ENCODE measurements around the gene UBAC1. TPM values are rescaled to one million over a fixed set of nuclear protein-coding genes. Genes with fewer than 3 reads are reported as not detected.

Gene UBAC1
- polyA plus RNA-seq, 1 of the 3 experiments (the other 2 are of a cell fraction) = 67.7 TPM

GRCh38 chr9:135987838-135988404 is 26.7 kb upstream of the UBAC1 start:
- H3K9me3 ChIP-seq = no peaks in the 10 kb centered on the region
- no peaks in the 10 kb centered on the region for H3K9me2 ChIP-seq
- WGBS (ENCODE audit: low lambda C conversion rate) = 82% methylated on average over 8 of the region's 16 CpGs
- no peak overlapping the region for H3K27ac ChIP-seq (ENCODE audit: low read depth in 2 of 2, low read length in 1 of 2)
- peaks cover 7% of the 10 kb centered on the region; the same call in 1 of the 2 replicates for H3K27me3 ChIP-seq (ENCODE audit: insufficient read depth)
- no peak overlapping the region for H3K4me3 ChIP-seq (ENCODE audit: low read depth in 2 of 2, low read length in 1 of 2)
- no peaks in the 10 kb centered on the region for H3K36me3 ChIP-seq (replicated peaks in 1 of 2; ENCODE audit: control insufficient read depth in 1 of 2, insufficient read depth in 2 of 2, low read length in 1 of 2)
- no peak for DNase-seq
- H2AFZ ChIP-seq (ENCODE audit: low read depth) = no peak overlapping the region
- TF ChIP-seq CHD2 (IDR thresholded peaks at IDR 0.05; ENCODE audit: low read length, partially characterized antibody) (no peak), JUND (IDR thresholded peaks at IDR 0.05) (no peak), CTCF (IDR thresholded peaks at IDR 0.05) (no peak), MXI1 (IDR thresholded peaks at IDR 0.05; ENCODE audit: low read depth, low read length) (no peak), TEAD4 (IDR thresholded peaks at IDR 0.05; ENCODE audit: borderline replicate concordance, insufficient read depth) (no peak), FOXJ3 (CRISPR knock-in tag; IDR thresholded peaks at IDR 0.05) (no peak), IRF3 (IDR thresholded peaks at IDR 0.05; ENCODE audit: low read depth, low read length) (no peak), TCF12 (IDR thresholded peaks at IDR 0.05) (no peak), RFX5 (IDR thresholded peaks at IDR 0.05; ENCODE audit: low read length) (no peak), MEF2A (IDR thresholded peaks at IDR 0.05; ENCODE audit: borderline replicate concordance, low read depth) (no peak), RXRA (IDR thresholded peaks at IDR 0.05; ENCODE audit: borderline replicate concordance, low read depth) (no peak), GATA2 (CRISPR knock-in tag; IDR thresholded peaks at IDR 0.05) (no peak)
- TF ChIP-seq, protein P1, sequence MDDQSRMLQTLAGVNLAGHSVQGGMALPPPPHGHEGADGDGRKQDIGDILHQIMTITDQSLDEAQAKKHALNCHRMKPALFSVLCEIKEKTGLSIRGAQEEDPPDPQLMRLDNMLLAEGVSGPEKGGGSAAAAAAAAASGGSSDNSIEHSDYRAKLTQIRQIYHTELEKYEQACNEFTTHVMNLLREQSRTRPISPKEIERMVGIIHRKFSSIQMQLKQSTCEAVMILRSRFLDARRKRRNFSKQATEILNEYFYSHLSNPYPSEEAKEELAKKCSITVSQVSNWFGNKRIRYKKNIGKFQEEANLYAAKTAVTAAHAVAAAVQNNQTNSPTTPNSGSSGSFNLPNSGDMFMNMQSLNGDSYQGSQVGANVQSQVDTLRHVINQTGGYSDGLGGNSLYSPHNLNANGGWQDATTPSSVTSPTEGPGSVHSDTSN (IDR thresholded peaks at IDR 0.05) = no peak
- TF ChIP-seq, protein P2, sequence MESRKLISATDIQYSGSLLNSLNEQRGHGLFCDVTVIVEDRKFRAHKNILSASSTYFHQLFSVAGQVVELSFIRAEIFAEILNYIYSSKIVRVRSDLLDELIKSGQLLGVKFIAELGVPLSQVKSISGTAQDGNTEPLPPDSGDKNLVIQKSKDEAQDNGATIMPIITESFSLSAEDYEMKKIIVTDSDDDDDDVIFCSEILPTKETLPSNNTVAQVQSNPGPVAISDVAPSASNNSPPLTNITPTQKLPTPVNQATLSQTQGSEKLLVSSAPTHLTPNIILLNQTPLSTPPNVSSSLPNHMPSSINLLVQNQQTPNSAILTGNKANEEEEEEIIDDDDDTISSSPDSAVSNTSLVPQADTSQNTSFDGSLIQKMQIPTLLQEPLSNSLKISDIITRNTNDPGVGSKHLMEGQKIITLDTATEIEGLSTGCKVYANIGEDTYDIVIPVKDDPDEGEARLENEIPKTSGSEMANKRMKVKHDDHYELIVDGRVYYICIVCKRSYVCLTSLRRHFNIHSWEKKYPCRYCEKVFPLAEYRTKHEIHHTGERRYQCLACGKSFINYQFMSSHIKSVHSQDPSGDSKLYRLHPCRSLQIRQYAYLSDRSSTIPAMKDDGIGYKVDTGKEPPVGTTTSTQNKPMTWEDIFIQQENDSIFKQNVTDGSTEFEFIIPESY (IDR thresholded peaks at IDR 0.05; ENCODE audit: borderline replicate concordance, low read depth) = no peak
- TF ChIP-seq, protein P3, sequence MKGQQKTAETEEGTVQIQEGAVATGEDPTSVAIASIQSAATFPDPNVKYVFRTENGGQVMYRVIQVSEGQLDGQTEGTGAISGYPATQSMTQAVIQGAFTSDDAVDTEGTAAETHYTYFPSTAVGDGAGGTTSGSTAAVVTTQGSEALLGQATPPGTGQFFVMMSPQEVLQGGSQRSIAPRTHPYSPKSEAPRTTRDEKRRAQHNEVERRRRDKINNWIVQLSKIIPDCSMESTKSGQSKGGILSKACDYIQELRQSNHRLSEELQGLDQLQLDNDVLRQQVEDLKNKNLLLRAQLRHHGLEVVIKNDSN (IDR thresholded peaks at IDR 0.05; ENCODE audit: borderline replicate concordance, low read depth) = no peak
- TF ChIP-seq, protein P4, sequence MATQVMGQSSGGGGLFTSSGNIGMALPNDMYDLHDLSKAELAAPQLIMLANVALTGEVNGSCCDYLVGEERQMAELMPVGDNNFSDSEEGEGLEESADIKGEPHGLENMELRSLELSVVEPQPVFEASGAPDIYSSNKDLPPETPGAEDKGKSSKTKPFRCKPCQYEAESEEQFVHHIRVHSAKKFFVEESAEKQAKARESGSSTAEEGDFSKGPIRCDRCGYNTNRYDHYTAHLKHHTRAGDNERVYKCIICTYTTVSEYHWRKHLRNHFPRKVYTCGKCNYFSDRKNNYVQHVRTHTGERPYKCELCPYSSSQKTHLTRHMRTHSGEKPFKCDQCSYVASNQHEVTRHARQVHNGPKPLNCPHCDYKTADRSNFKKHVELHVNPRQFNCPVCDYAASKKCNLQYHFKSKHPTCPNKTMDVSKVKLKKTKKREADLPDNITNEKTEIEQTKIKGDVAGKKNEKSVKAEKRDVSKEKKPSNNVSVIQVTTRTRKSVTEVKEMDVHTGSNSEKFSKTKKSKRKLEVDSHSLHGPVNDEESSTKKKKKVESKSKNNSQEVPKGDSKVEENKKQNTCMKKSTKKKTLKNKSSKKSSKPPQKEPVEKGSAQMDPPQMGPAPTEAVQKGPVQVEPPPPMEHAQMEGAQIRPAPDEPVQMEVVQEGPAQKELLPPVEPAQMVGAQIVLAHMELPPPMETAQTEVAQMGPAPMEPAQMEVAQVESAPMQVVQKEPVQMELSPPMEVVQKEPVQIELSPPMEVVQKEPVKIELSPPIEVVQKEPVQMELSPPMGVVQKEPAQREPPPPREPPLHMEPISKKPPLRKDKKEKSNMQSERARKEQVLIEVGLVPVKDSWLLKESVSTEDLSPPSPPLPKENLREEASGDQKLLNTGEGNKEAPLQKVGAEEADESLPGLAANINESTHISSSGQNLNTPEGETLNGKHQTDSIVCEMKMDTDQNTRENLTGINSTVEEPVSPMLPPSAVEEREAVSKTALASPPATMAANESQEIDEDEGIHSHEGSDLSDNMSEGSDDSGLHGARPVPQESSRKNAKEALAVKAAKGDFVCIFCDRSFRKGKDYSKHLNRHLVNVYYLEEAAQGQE (IDR thresholded peaks at IDR 0.05; ENCODE audit: low read depth, low read length) = no peak
- no peak overlapping the region for H3K9ac ChIP-seq
- H3K4me1 ChIP-seq (ENCODE audit: control insufficient read depth in 1 of 2, insufficient read depth in 2 of 2, low read depth in 1 of 2, low read length in 1 of 2) = peaks cover 16 to 54% of the 10 kb centered on the region in 2 experiments; a peak in 2 of 4 replicates
- no peak overlapping the region for H3K4me2 ChIP-seq
- CTCF ChIA-PET = interaction anchor here (0.7 to 3.6 kb wide), 3 partner anchors 12 to 374 kb away, joined by 3 to 22 read pairs (median 5); no protein-coding TSS in a partner anchor
- POLR2A ChIA-PET = interaction anchor here (1.3 kb wide), 1 partner anchor 9 kb away, joined by 5 read pairs; no protein-coding TSS in a partner anchor
- H4K20me1 ChIP-seq (ENCODE audit: insufficient read depth) = no peaks in the 10 kb centered on the region
- H3K79me2 ChIP-seq (ENCODE audit: insufficient read depth) = no peaks in the 10 kb centered on the region
- no peaks in the 10 kb centered on the region for H3F3A ChIP-seq (replicated peaks; ENCODE audit: insufficient read depth)

Measured in SK-N-SH (cell line).